Bronchial epithelial cell (primary cell): ENCODE measurements around the gene XRCC4. TPM values are rescaled to one million over a fixed set of nuclear protein-coding genes. Genes with fewer than 3 reads are reported as not detected.

Experiments
- DNase-seq: peaks from one replicate; pipeline ENCODE4 v3.0.0-alpha.2; 2010; ENCODE audit warnings: low read depth
- FAIRE-seq: peaks from 2 replicates; lab custom pipeline; 2011; peaks lifted over from hg19 to GRCh38; lab: Jason Lieb, UNC
- H3K27me3 ChIP-seq: 2 replicates; pipeline ENCODE4 v1.5.1; 2011; ENCODE audit warnings: low read length; ENCODE audit not compliant: control insufficient read depth, insufficient read depth
- H3K36me3 ChIP-seq: 2 replicates; pipeline ENCODE4 v1.5.1; 2011; ENCODE audit warnings: low read length; ENCODE audit not compliant: control insufficient read depth, insufficient read depth
- H3K4me3 ChIP-seq: 2 replicates; pipeline ENCODE4 v1.5.1; 2011; ENCODE audit warnings: mild to moderate bottlenecking, low read depth, low read length, control low read depth
- CTCF ChIP-seq: IDR thresholded peaks from 2 replicates; pipeline ENCODE4 v1.5.1; 2011; ENCODE audit warnings: mild to moderate bottlenecking, moderate library complexity, low read length, control low read depth, inconsistent platforms; ENCODE audit not compliant: insufficient read depth, severe bottlenecking
- total RNA-seq: library from RNA; depleted of rRNA; stranded (reverse); fragments of >200 nt; gene quantifications from 2 replicates; pipeline ENCODE4 v1.2.1, GENCODE V29; 2014

Gene XRCC4
- total RNA-seq, 1 donor from 2014 or later: 9.5 TPM

GRCh38 chr5:83374547-83374946 lies 297.2 kb downstream of the XRCC4 start:
- no peaks in the 10 kb centered on the region for H3K36me3 ChIP-seq
- no peak overlapping the region for H3K4me3 ChIP-seq
- FAIRE-seq (no peak), DNase-seq (no peak)
- TF ChIP-seq CTCF: no peak
- H3K27me3 ChIP-seq: no peaks in the 10 kb centered on the region

DNA sequence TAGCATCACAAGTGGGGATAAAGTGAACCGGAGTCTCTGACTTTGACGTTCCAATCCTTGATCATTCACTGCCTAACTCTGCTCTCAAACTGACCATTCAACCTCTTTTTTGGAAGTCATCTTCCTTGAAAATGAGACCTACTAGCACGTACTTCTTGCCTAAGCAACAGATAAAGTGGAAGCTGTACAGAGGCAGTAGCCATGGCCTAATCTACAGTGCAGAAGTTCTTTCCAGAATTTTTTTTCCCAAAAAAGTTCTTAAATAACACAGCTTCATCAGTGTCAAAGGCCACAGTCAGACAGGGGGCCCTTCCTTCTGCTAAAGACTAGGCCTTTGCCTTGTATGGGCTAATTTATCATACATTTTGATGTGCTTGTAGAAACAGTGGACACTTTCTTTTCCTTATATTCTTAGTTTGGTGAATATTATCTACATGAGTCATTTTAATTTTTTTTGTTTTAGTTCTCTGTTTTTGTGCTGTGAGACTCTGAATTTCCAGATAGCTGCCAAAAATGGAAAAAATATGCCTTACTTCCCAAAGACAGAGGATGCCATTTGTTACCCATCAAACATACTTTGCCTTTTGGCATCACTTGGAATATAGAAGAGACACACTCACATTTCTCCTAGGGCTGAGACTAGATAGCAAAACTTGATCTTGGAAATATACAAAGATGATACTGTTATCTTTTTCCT lies 297.9 kb downstream of the XRCC4 start:
- no peak overlapping the region for H3K4me3 ChIP-seq
- H3K27me3 ChIP-seq: no peaks in the 10 kb centered on the region
- no peak for FAIRE-seq
- no peak for DNase-seq
- H3K36me3 ChIP-seq: no peaks in the 10 kb centered on the region
- TF ChIP-seq CTCF: no peak

DNA sequence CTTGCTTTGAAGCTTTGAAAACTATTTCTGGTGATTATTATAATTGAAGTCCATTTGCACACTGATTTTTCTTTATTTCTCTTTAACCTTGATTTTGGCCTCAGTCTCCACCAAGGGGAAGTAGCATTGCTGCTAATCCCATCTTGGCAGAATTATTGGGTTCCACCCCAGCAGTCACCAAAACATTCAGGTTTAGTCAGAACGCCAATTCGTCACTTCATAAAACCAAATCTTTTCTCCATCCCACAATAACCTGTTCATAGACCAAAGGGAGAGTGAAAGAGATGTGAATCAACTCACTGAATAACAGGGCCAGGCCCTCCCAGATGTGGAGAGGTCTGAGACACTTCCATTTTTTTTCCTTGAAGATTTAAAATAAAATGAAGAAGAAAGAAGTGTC lies 299.1 kb downstream of the XRCC4 start:
- H3K27me3 ChIP-seq: no peaks in the 10 kb centered on the region
- H3K36me3 ChIP-seq: no peaks in the 10 kb centered on the region
- no peak overlapping the region for H3K4me3 ChIP-seq
- no peak for DNase-seq
- no peak for FAIRE-seq
- TF ChIP-seq CTCF: no peak

DNA sequence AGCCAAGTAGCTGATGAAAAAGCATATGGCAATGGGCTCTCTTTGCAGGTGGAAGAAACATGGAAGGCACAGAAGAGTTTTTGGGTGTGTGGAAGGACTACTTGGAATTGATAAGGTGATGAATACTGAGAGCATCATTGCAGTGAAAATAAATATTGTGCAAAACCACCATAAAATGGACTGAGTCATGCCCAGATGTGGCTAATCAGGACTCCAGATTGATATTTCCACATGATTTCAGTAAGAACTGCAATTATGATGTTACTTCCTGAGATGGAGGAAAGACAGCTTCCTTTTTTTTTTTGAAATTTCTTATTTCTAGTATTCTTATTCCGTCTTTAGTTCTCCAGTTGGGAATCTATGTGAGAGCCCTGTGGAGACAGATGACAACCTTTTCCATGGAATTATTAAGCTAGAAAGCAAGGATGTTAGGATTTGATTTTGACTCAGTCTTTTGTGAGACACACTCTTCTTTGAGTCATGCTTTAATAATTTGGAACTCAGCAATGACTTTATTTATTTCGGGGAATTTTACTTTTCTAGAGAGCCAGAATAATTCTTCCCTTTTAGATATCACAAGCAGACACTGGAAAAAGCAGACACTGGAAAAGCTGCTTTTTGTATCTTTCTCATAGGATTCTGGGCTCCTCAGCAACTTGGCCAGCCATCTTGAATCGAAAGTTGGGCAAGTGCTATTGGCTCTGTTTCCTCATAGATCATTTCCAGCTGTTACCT lies 300.0 kb downstream of the XRCC4 start:
- no peak for TF ChIP-seq CTCF
- no peaks in the 10 kb centered on the region for H3K36me3 ChIP-seq
- H3K27me3 ChIP-seq: no peaks in the 10 kb centered on the region
- FAIRE-seq (no peak), DNase-seq (peak; percentile 45)
- H3K4me3 ChIP-seq: no peak overlapping the region

- TF ChIP-seq CTCF: no peak
- FAIRE-seq (no peak), DNase-seq (no peak)
- Histone ChIP-seq H3K27me3 (no peaks in the 10 kb centered on the region), H3K36me3 (no peaks in the 10 kb centered on the region), H3K4me3 (no peak overlapping the region)
These were observed 301.4 kb downstream of the XRCC4 start for GRCh38 chr5:83378624-83379289.
